SK-N-MC (cell line): ENCODE results near the gene RABAC1.
A peak's percentile ranks its signal among the peaks of the same experiment; 100 is the strongest.

Source experiments
- DNase-seq: peaks from one replicate; pipeline ENCODE4 v3.0.0-alpha.2; 2011; ENCODE audit warnings: low read depth, low spot score
- H3K27ac ChIP-seq: fragments of 200-600 bp; sonication (generic); 2 replicates; pipeline ENCODE4 v1.5.1; 2016; ENCODE audit warnings: mixed run types
- H3K36me3 ChIP-seq: fragments of 200-600 bp; sonication (generic); 2 replicates; pipeline ENCODE4 v1.6.1; 2017; ENCODE audit warnings: antibody characterized with exemption, low read length, mixed read lengths; ENCODE audit not compliant: insufficient read depth
- H3K4me3 ChIP-seq: fragments of 200-600 bp; sonication (generic); 2 replicates; pipeline ENCODE4 v1.5.1; 2016
- H3K9ac ChIP-seq: fragments of 200-600 bp; sonication (generic); 2 replicates; pipeline ENCODE4 v1.8.0; 2017; ENCODE audit warnings: mixed run types, mixed read lengths; ENCODE audit not compliant: insufficient read length
- H3K9me3 ChIP-seq: fragments of 200-600 bp; sonication (generic); 2 replicates; pipeline ENCODE4 v1.6.1; 2017; ENCODE audit warnings: low read depth, mild to moderate bottlenecking, antibody characterized with exemption, low read length, moderate library complexity, mixed read lengths
- EZH2 ChIP-seq: fragments of 200-600 bp; sonication (generic); IDR thresholded peaks from one replicate; pipeline ENCODE4 v1.6.1; 2017; ENCODE audit warnings: antibody characterized with exemption
- FOXP2 ChIP-seq: optimal IDR thresholded peaks from 2 replicates; pipeline ENCODE3; 2011; ENCODE audit warnings: mild to moderate bottlenecking, moderate library complexity; ENCODE audit not compliant: insufficient read depth; ENCODE audit errors: extremely low read length, control extremely low read depth
- POLR2AphosphoS5 ChIP-seq: IDR thresholded peaks from 2 replicates; pipeline ENCODE4 v1.6.1; 2012; ENCODE audit warnings: mild to moderate bottlenecking, low read depth, low read length, borderline replicate concordance

Gene RABAC1

DNA sequence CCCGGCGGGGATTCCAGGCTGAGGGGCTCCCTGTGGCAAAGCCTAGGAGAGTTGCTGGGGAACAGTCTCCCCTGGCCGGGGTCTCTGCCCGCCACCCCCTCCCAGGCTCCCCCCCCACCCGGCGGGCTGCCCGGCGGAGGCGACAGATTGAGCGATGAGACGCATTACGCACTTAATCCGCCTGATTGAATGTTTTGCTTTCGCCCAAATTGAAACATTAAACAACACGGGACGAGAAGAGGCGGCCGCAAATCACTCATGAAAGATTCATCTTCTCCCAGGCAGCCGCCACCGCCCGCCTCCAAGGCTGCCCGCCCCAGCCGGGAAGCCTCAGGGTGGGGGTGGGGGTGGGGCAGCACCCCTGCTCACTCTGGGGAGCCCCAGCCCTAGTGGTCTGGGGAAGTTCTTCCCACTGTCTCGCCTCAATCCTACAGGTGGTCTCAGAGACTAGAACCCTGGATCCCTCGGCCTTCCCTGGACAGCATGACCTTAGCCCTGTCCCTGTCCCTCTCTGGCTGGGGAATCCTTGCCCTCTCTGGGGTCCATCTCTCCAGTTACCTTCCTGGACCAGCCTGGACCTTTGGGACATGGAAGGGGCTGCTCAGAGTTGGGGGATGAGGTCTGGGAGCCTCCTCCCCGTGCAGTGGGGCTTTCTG, 23.2 kb downstream of the RABAC1 start:
- Histone ChIP-seq H3K9me3 (no peaks in the 10 kb centered on the region), H3K36me3 (no peaks in the 10 kb centered on the region), H3K4me3 (peak overlapping the region; percentile 45), H3K9ac (no peak overlapping the region), H3K27ac (peak overlapping the region; percentile 61; the same call in 1 of the 2 replicates)
- no peak for DNase-seq
- no peak for TF ChIP-seq FOXP2
- no peak for TF ChIP-seq EZH2
- TF ChIP-seq POLR2AphosphoS5, result no peak

DNA sequence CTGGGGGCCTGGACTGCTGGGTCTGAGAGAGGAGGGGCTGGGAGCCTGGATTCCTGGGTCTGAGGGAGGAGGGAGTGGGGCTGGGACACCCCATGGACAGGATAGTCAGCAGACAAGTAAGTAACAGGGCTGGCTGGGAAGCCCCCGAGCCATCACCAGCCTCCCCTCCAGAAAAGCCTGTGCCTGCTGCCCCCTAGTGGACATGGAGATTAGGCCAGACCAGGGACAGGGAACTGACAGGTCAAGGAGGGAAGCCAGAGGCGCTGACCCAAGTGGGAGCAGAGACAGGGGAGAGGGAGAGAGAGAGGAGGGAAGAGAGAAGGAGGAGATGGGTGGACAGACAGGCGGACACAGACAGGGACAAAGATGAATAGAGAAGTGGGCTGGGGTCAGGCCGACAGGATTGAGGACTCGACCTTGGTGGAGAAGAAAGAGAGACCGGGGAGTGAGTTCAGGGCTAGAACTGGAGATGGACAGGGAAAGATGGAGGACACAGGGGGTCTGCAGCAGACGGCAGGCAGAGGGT, 24.2 kb downstream of the RABAC1 start:
- Histone ChIP-seq H3K9ac (no peak overlapping the region), H3K27ac (no peak overlapping the region), H3K9me3 (no peaks in the 10 kb centered on the region), H3K4me3 (no peak overlapping the region; the same call in 1 of the 2 replicates), H3K36me3 (no peaks in the 10 kb centered on the region)
- no peak for DNase-seq
- TF ChIP-seq EZH2, result no peak
- no peak for TF ChIP-seq FOXP2
- TF ChIP-seq POLR2AphosphoS5, result no peak

DNA sequence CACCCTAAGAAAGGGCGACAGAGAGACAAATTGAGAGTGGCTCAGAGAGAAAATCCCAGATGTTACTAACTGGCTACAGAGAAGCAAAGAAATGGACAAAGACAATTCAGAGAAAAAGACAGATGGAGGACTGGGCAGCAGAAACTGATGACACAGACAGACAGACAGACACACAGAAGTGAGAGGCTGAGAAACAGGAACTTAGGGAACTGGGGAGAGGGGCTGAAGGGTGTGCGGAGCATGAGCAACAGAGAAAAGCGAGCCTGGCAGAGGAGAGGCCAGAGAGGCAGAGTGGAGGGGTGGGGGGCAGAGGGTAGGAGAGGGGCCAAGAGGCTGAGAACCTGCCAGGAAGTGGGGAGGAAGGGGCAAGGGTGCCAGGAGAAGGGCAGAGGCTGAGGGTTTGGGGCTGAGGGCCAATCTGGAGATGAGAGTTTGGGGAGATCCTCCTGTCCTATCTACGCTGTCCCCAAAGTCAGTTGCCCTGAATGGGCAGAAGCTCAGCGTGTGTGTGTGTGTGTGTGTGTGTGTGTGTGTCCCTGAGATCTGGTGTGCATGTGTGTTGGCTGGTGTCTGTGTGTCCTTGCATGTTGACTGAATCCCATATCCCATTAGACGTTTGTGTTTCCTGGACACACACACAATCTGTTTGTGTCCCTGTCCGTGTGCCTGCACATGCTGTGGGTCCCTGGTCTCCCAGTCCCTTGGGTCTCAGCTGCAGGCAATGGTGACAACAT, 25.3 kb downstream of the RABAC1 start:
- peak overlapping the region; percentile 48 for H3K27ac ChIP-seq
- no peaks in the 10 kb centered on the region for H3K9me3 ChIP-seq
- no peak for DNase-seq
- no peak overlapping the region for H3K4me3 ChIP-seq
- no peak overlapping the region for H3K9ac ChIP-seq
- TF ChIP-seq EZH2 (no peak), FOXP2 (no peak), POLR2AphosphoS5 (no peak)
- H3K36me3 ChIP-seq, result no peaks in the 10 kb centered on the region

DNA sequence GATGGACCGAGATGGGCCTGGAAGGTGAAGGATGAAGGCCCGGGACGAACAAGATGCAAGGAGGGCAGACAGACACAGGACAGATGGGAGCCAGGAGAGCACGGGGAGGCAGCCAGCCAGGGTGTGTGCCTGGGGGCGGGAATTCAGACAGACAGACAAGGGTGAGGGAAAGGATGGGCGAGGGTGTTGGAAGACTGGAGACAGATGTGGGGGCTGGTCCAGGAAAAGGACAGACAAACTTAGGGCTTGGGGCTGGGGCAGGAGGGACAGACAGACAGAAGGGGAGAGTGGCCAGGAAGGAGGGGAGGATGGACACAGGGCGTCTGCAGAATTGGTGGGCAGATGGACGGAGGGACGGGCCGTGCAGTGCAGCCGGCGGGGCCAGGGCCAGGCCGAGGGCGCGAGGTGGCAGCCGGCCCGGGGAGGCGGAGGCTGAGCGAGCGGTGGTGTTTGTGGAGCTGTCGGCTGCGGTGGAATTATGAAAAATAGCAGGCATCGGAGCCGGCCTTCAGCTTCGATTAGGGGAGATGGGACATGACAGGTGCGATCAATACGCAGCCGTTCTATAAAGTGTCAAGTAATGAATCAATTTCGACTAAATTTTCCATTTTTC, 26.3 kb downstream of the RABAC1 start:
- H3K36me3 ChIP-seq, result no peaks in the 10 kb centered on the region
- H3K9ac ChIP-seq, result no peak overlapping the region
- no peak for DNase-seq
- H3K4me3 ChIP-seq, result no peak overlapping the region
- no peak overlapping the region for H3K27ac ChIP-seq
- TF ChIP-seq EZH2, result no peak
- TF ChIP-seq FOXP2, result no peak
- TF ChIP-seq POLR2AphosphoS5, result no peak
- H3K9me3 ChIP-seq, result no peaks in the 10 kb centered on the region

DNA sequence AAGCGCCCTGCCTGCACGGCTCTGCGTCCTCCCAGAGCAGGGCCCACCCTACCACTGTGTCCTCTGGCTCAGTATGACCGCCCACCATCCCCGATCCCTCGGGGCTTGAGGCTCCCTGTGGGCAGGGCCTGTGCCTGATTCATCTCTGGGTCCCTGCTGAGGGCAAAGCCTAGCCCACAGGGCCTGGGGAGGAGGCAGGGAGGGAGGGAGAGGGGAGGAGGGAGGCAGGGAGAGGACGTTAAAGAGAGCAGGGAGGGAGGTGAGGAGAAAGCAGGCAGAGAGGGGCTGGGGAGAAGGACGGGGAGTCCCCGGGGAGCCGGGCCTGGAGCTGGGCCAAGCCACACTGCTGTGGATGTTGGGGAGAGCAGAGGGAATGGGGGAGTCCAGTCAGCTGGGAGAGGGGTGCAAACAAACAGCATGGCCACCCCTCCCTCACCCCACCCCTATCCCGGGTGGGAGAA, 26.8 kb downstream of the RABAC1 start:
- no peak overlapping the region for H3K4me3 ChIP-seq
- H3K9me3 ChIP-seq, result no peaks in the 10 kb centered on the region
- H3K27ac ChIP-seq, result no peak overlapping the region
- no peak for TF ChIP-seq FOXP2
- TF ChIP-seq EZH2, result no peak
- TF ChIP-seq POLR2AphosphoS5, result no peak
- no peak for DNase-seq
- no peak overlapping the region for H3K9ac ChIP-seq
- H3K36me3 ChIP-seq, result no peaks in the 10 kb centered on the region

DNA sequence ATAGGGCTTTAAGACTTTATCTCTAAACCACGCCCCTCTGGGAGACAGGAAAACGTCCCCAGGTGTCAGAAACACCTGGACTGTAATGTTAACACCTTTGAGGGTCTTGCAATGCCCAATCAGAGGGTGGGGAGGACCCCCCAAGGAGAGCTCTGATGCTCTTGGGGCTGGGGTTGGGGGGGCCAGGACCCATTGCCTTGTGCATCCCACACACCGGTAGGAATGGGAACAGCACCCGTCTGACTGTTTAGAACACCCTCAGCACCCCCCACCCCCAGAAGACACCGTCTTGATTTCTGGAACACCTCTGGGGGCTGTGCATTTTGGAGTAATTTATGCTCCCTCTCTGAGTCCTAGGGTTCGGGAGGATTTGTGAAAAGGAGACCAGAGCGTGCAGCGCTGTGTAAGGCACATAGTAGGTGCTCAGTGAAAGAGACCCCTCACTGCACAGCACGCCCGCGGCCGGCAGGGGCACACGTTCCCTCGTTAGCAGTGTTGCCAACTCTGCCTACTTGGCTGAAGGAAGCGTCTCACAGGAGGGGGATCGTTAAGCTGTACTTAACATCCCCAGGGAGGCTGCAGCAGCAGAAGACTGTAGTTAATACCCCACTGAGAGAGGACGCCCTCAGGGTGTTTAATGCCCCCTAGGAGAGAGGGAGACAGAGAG, 28.1 kb downstream of the RABAC1 start:
- TF ChIP-seq EZH2, result no peak
- peak; percentile 30; the same call in 1 of the 2 replicates for TF ChIP-seq POLR2AphosphoS5
- no peak for TF ChIP-seq FOXP2
- DNase-seq, result peak; percentile 67
- Histone ChIP-seq H3K9me3 (no peaks in the 10 kb centered on the region), H3K9ac (no peak overlapping the region), H3K36me3 (no peaks in the 10 kb centered on the region), H3K4me3 (peak overlapping the region; percentile 19), H3K27ac (no peak overlapping the region)

DNA sequence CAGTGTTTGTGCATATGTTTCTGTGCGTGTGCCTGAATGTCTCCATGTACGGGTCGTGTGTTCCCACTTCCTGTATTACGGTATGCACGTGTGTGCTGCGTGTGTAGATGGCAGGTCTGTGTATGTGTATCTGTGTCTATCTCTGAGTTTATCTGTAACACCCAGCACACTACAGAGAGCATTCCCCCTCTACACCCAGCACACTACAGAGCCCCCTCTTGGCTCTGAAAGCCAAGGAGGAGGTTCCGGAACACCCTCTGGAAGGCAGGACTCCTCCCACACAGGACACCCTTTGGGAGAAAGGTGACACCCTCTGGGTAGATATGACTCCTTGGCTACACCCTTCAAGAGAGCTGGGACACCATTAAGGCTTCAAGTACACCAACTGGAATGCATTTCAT, 28.8 kb downstream of the RABAC1 start:
- Histone ChIP-seq H3K9me3 (no peaks in the 10 kb centered on the region), H3K9ac (no peak overlapping the region), H3K27ac (no peak overlapping the region), H3K36me3 (no peaks in the 10 kb centered on the region), H3K4me3 (no peak overlapping the region)
- TF ChIP-seq FOXP2 (no peak), EZH2 (no peak), POLR2AphosphoS5 (no peak)
- DNase-seq, result no peak
